HepG2 (cell line): ENCODE results near the gene CCDC33. TPM values are rescaled to one million over a fixed set of nuclear protein-coding genes. Genes with fewer than 3 reads are reported as not detected.
A peak's percentile ranks its signal among the peaks of the same experiment; 100 is the strongest.

Experiments
- BRCA1 ChIP-seq: sonication (generic); formaldehyde crosslinking; IDR thresholded peaks from 2 replicates; pipeline ENCODE4 v1.4.0; 2020; ENCODE audit warnings: missing genetic modification reagents
- PATZ1 ChIP-seq: sonication (generic); formaldehyde crosslinking; IDR thresholded peaks from 2 replicates; pipeline ENCODE4 v1.4.0; 2020; ENCODE audit warnings: missing genetic modification reagents
- PAXIP1 ChIP-seq: sonication (generic); formaldehyde crosslinking; conservative IDR thresholded peaks from 2 replicates; pipeline ENCODE4 v1.4.0; 2020; ENCODE audit warnings: mild to moderate bottlenecking, missing genetic modification reagents, moderate library complexity
- ZMYM2 ChIP-seq: sonication (generic); formaldehyde crosslinking; IDR thresholded peaks from 2 replicates; pipeline ENCODE4 v1.8.0; 2022; ENCODE audit warnings: mild to moderate bottlenecking, missing genetic modification reagents
- ZNF234 ChIP-seq: sonication (generic); formaldehyde crosslinking; conservative IDR thresholded peaks from 2 replicates; pipeline ENCODE4 v1.5.1; 2020; ENCODE audit warnings: mild to moderate bottlenecking, missing genetic modification reagents
- ZNF773 ChIP-seq: sonication (generic); formaldehyde crosslinking; IDR thresholded peaks from 2 replicates; pipeline ENCODE4 v1.4.0; 2020; ENCODE audit warnings: missing genetic modification reagents, borderline replicate concordance
- ZNF790 ChIP-seq: sonication (generic); formaldehyde crosslinking; IDR thresholded peaks from 2 replicates; pipeline ENCODE4 v1.8.0; 2022; ENCODE audit warnings: missing genetic modification reagents, mild to moderate bottlenecking, borderline replicate concordance
- polyA plus RNA-seq, 8 experiments: library from polyadenylated mRNA; depleted of rRNA in 3 of 8; stranded (reverse) in 7 of 8; unstranded in 1 of 8; fragments of >200 nt; fragmentation: Illumina TruSeq in 4 of 8; extraction: Trizol in 4 of 8; gene quantifications; 2 replicates each; pipeline versions ENCODE4 v1.2.1 to v1.2.3, GENCODE V29; 2011 to 2016; ENCODE audit warnings: low read depth in 4 of 8, missing spikeins in 1 of 8, mixed read lengths in 1 of 8; ENCODE audit not compliant: insufficient read depth in 1 of 8
- total RNA-seq, 5 experiments: library from RNA; depleted of rRNA; stranded (reverse); fragments of >200 nt; fragmentation: Illumina TruSeq; extraction: Trizol; gene quantifications; 2 replicates each; pipeline ENCODE4 v1.2.3, GENCODE V29; 2016; ENCODE audit warnings: low read depth in 1 of 5
- TF ChIP-seq, protein P1 (sequence below): sonication (generic); formaldehyde crosslinking; IDR thresholded peaks from 2 replicates; pipeline ENCODE4 v1.4.0; 2020; ENCODE audit warnings: missing genetic modification reagents

The CCDC33 gene
- total and polyA plus RNA-seq, 2 of the 13 experiments (the other 11 are each of a cell fraction or from before 2014, with no cell fraction given): 0.30 TPM; not detected in 1

DNA sequence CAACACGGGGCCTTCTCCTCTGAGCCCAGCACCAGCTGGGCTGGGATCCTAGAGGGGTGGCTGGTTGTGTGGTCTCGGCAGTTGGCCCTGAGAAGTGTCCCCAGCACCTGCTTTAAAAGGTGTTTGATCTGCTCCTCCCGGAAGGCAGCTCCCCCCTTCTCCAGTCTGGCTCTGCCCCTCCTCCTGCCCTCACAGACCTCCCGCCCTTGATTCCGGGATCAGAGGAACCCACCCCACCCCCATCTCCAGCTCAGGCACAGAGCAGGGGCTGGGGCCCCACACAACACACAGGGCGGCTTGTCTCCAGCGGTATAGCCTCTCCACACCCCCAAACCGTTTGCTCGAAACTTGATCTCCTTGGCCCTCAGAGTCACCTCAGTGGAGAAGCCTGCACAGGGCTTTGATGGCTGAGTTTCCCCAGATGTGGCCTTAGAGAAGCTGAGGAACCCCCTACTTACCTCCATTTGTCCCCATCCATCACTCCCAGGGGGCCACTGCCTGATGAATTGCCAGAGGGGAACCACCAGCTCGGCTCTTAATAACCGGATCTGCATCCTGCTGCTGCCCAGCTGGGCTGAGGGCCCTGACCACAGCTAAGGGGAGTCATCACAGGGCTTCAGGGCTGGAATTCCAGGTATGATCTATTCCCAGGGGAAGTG lies 27.1 kb upstream of the CCDC33 start (continued):
- TF ChIP-seq, protein P1, sequence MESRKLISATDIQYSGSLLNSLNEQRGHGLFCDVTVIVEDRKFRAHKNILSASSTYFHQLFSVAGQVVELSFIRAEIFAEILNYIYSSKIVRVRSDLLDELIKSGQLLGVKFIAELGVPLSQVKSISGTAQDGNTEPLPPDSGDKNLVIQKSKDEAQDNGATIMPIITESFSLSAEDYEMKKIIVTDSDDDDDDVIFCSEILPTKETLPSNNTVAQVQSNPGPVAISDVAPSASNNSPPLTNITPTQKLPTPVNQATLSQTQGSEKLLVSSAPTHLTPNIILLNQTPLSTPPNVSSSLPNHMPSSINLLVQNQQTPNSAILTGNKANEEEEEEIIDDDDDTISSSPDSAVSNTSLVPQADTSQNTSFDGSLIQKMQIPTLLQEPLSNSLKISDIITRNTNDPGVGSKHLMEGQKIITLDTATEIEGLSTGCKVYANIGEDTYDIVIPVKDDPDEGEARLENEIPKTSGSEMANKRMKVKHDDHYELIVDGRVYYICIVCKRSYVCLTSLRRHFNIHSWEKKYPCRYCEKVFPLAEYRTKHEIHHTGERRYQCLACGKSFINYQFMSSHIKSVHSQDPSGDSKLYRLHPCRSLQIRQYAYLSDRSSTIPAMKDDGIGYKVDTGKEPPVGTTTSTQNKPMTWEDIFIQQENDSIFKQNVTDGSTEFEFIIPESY (CRISPR knock-in tag): no peak
- TF ChIP-seq ZMYM2 (CRISPR knock-in tag) (no peak), PATZ1 (CRISPR knock-in tag) (peak; percentile 58), ZNF234 (no peak), ZNF790 (CRISPR knock-in tag) (no peak), PAXIP1 (CRISPR knock-in tag) (peak; percentile 46; the same call in 1 of the 2 replicates), ZNF773 (CRISPR knock-in tag) (no peak), BRCA1 (CRISPR knock-in tag) (no peak)
- TF ChIP-seq, all 625 proteins: peak for 10
